Liver (tissue), 9 donors: Measurements from ENCODE around the gene CLOCK. TPM values are rescaled to one million over a fixed set of nuclear protein-coding genes. Genes with fewer than 3 reads are reported as not detected.

Source experiments
- DNase-seq: peaks from one replicate; pipeline ENCODE4 v3.0.0-alpha.2; 2017; ENCODE audit warnings: low spot score
- H3K27ac ChIP-seq, 2 donors: one replicate each; pipeline ENCODE4 v1.7.0; 2013; ENCODE audit warnings: inconsistent platforms in 2 of 2, low read length in 2 of 2, control low read depth in 1 of 2, low read depth in 1 of 2, mild to moderate bottlenecking in 1 of 2
- H3K27me3 ChIP-seq, 4 donors: one replicate each; pipeline versions ENCODE4 v1.6.1 to v1.7.0; 2013; ENCODE audit warnings: low read length in 3 of 4, inconsistent platforms in 1 of 4, mild to moderate bottlenecking in 1 of 4, moderate library complexity in 1 of 4; ENCODE audit not compliant: control insufficient read depth in 4 of 4, insufficient read depth in 4 of 4
- H3K36me3 ChIP-seq, 4 donors: one replicate each; pipeline versions ENCODE4 v1.6.1 to v1.7.0; 2013; ENCODE audit warnings: low read length in 3 of 4, mild to moderate bottlenecking in 3 of 4, low read depth in 1 of 4, moderate library complexity in 1 of 4; ENCODE audit not compliant: control insufficient read depth in 4 of 4, insufficient read depth in 3 of 4
- H3K4me1 ChIP-seq, 4 donors: one replicate each; pipeline versions ENCODE4 v1.6.1 to v1.7.0; 2013; ENCODE audit warnings: low read length in 3 of 4, mild to moderate bottlenecking in 3 of 4, moderate library complexity in 1 of 4; ENCODE audit not compliant: control insufficient read depth in 4 of 4, insufficient read depth in 4 of 4
- H3K4me3 ChIP-seq, 3 donors: one replicate each; pipeline versions ENCODE4 v1.6.1 to v1.7.0; 2013; ENCODE audit warnings: low read length in 3 of 3, control low read depth in 1 of 3, low read depth in 1 of 3, mild to moderate bottlenecking in 1 of 3
- H3K9ac ChIP-seq, 2 donors: one replicate each; pipeline ENCODE4 v1.7.0; 2013; ENCODE audit warnings: low read length in 2 of 2, mild to moderate bottlenecking in 2 of 2, moderate library complexity in 2 of 2, control low read depth in 1 of 2, low read depth in 1 of 2
- H3K9me3 ChIP-seq, 4 donors: one replicate each; pipeline versions ENCODE4 v1.6.1 to v1.7.0; 2013; ENCODE audit warnings: low read length in 3 of 4; ENCODE audit not compliant: control insufficient read depth in 4 of 4
- ATF3 ChIP-seq: IDR thresholded peaks from 2 replicates; pipeline ENCODE4 v1.6.1; 2016; ENCODE audit warnings: antibody characterized with exemption
- CTCF ChIP-seq: fragments of 150-350 bp; IDR thresholded peaks from 2 replicates; pipeline ENCODE4 v1.5.1; 2017; ENCODE audit warnings: improper control_type of control experiment, low read depth, low read length; ENCODE audit not compliant: missing input control
- EGR1 ChIP-seq, 2 donors: IDR thresholded peaks; 2 replicates each; pipeline ENCODE4 v1.6.1; 2016 to 2018; ENCODE audit warnings: antibody characterized with exemption in 2 of 2, low read depth in 2 of 2
- FOXA1 ChIP-seq: IDR thresholded peaks from 2 replicates; pipeline ENCODE4 v1.6.1; 2016; ENCODE audit warnings: antibody characterized with exemption
- FOXA2 ChIP-seq: IDR thresholded peaks from 2 replicates; pipeline ENCODE4 v1.6.1; 2016; ENCODE audit warnings: antibody characterized with exemption
- GABPA ChIP-seq, 2 donors: IDR thresholded peaks in 1 of 2; conservative IDR thresholded peaks in 1 of 2; 2 replicates each; pipeline ENCODE4 v1.6.1; 2016; ENCODE audit warnings: antibody characterized with exemption in 2 of 2, mild to moderate bottlenecking in 1 of 2, moderate library complexity in 1 of 2
- HNF4A ChIP-seq, 2 donors: conservative IDR thresholded peaks; 2 replicates each; pipeline ENCODE4 v1.6.1; 2016; ENCODE audit warnings: antibody characterized with exemption in 2 of 2, mild to moderate bottlenecking in 2 of 2
- HNF4G ChIP-seq: IDR thresholded peaks from 2 replicates; pipeline ENCODE4 v1.6.1; 2016; ENCODE audit warnings: antibody characterized with exemption
- JUND ChIP-seq, 2 donors: IDR thresholded peaks; 2 replicates each; pipeline ENCODE4 v1.6.1; 2016; ENCODE audit warnings: antibody characterized with exemption in 2 of 2
- MAX ChIP-seq: IDR thresholded peaks from 2 replicates; pipeline ENCODE4 v1.6.1; 2016; ENCODE audit warnings: antibody characterized with exemption
- NR2F2 ChIP-seq: IDR thresholded peaks from 2 replicates; pipeline ENCODE4 v1.6.1; 2016; ENCODE audit warnings: antibody characterized with exemption
- RAD21 ChIP-seq, 2 donors: IDR thresholded peaks; 2 replicates each; pipeline ENCODE4 v1.6.1; 2016; ENCODE audit warnings: antibody characterized with exemption in 2 of 2, mild to moderate bottlenecking in 2 of 2
- REST ChIP-seq: IDR thresholded peaks from 2 replicates; pipeline ENCODE4 v1.6.1; 2016; ENCODE audit warnings: antibody characterized with exemption, mild to moderate bottlenecking
- RXRA ChIP-seq, 2 donors: IDR thresholded peaks; 2 replicates each; pipeline ENCODE4 v1.6.1; 2017 to 2018; ENCODE audit warnings: antibody characterized with exemption in 2 of 2, mild to moderate bottlenecking in 1 of 2
- SP1 ChIP-seq: IDR thresholded peaks from 2 replicates; pipeline ENCODE4 v1.6.1; 2018; ENCODE audit warnings: antibody characterized with exemption, mild to moderate bottlenecking
- TAF1 ChIP-seq: conservative IDR thresholded peaks from 2 replicates; pipeline ENCODE4 v1.6.1; 2016; ENCODE audit warnings: antibody characterized with exemption, mild to moderate bottlenecking
- YY1 ChIP-seq: IDR thresholded peaks from 2 replicates; pipeline ENCODE4 v1.6.1; 2016; ENCODE audit warnings: antibody characterized with exemption, mild to moderate bottlenecking
- whole genome bisulfite sequencing: extraction: QIAGEN DNeasy Blood & Tissue Kit; methylation state at CpG from one replicate; pipeline ENCODE4 v1.1.7; 2013; 5-methylcytosine and 5-hydroxymethylcytosine counted together
- polyA plus RNA-seq, 2 donors: library from polyadenylated mRNA; stranded (reverse) in 1 of 2; unstranded in 1 of 2; fragments of 200-250 nt in 1 of 2; fragments of >200 nt in 1 of 2; fragmentation: Nextera tagmentation in 1 of 2; extraction: Ambion mirVana in 1 of 2; gene quantifications; one replicate each; pipeline versions ENCODE4 v1.2.1 to v1.2.3, GENCODE V29; 2013 to 2015
- total RNA-seq, 2 donors: library from RNA; depleted of rRNA; stranded (reverse); fragments of >200 nt; gene quantifications; one replicate each; pipeline ENCODE4 v1.2.3, GENCODE V29; 2014
- donor health status: healthy.
- donor health status: healthy.
- donor health status: healthy.
- donor health status: healthy.
- donor health status: healthy.

Gene CLOCK
- total and polyA plus RNA-seq, 4 donors: 5.1 to 19.4 (median 6.1) TPM

GRCh38 chr4:55458611-55459010 is 88.1 kb downstream of the CLOCK start:
- 95% methylated on average over 2 of the region's 2 CpGs for WGBS
- Histone ChIP-seq H3K4me1 (no peaks in the 10 kb centered on the region), H3K9ac (no peak overlapping the region), H3K36me3 (peaks cover 0 to 21% (median 3%) of the 10 kb centered on the region in 4 donors), H3K9me3 (no peaks in the 10 kb centered on the region), H3K4me3 (no peak overlapping the region), H3K27ac (no peak overlapping the region), H3K27me3 (no peaks in the 10 kb centered on the region)
- DNase-seq: no peak
- TF ChIP-seq HNF4A (conservative IDR thresholded peaks at IDR 0.05) (no peak), CTCF (no peak), JUND (IDR thresholded peaks at IDR 0.05) (no peak), TAF1 (no peak), SP1 (no peak), FOXA2 (no peak), NR2F2 (no peak), RAD21 (IDR thresholded peaks at IDR 0.05) (no peak), RXRA (IDR thresholded peaks at IDR 0.05) (no peak), HNF4G (no peak), EGR1 (IDR thresholded peaks at IDR 0.05; ENCODE audit: low read depth in 2 of 2) (no peak), ATF3 (no peak), REST (no peak), GABPA (IDR thresholded peaks at IDR 0.05 in 1 of 2, conservative IDR thresholded peaks at IDR 0.05 in 1 of 2) (no peak), FOXA1 (no peak)

- Histone ChIP-seq H3K4me3 (no peak overlapping the region), H3K27me3 (no peaks in the 10 kb centered on the region), H3K9ac (no peak overlapping the region), H3K9me3 (no peaks in the 10 kb centered on the region), H3K27ac (no peak overlapping the region), H3K36me3 (peaks cover 0 to 21% (median 3%) of the 10 kb centered on the region in 4 donors), H3K4me1 (no peaks in the 10 kb centered on the region)
- WGBS: 93% methylated on average over 5 of the region's 5 CpGs
- TF ChIP-seq GABPA (IDR thresholded peaks at IDR 0.05 in 1 of 2, conservative IDR thresholded peaks at IDR 0.05 in 1 of 2) (no peak), YY1 (no peak), SP1 (no peak), RAD21 (IDR thresholded peaks at IDR 0.05) (no peak), FOXA2 (no peak), REST (no peak), FOXA1 (no peak), HNF4G (no peak), NR2F2 (no peak), EGR1 (IDR thresholded peaks at IDR 0.05; ENCODE audit: low read depth in 2 of 2) (no peak), RXRA (IDR thresholded peaks at IDR 0.05) (no peak), CTCF (no peak), ATF3 (no peak), JUND (IDR thresholded peaks at IDR 0.05) (no peak), MAX (no peak), HNF4A (conservative IDR thresholded peaks at IDR 0.05) (no peak), TAF1 (no peak)
- no peak for DNase-seq
These were observed 88.5 kb downstream of the CLOCK start for GRCh38 chr4:55458164-55458563.
